Measurements from ENCODE around the gene ACAP1.
A peak's percentile ranks its signal among the peaks of the same experiment; 100 is the strongest.
"Not testable (repeated sequence)": the region's sequence is repeated elsewhere in the genome, so short reads cannot be mapped to it uniquely, and the experiment has no call there.

The ACAP1 gene

DNA sequence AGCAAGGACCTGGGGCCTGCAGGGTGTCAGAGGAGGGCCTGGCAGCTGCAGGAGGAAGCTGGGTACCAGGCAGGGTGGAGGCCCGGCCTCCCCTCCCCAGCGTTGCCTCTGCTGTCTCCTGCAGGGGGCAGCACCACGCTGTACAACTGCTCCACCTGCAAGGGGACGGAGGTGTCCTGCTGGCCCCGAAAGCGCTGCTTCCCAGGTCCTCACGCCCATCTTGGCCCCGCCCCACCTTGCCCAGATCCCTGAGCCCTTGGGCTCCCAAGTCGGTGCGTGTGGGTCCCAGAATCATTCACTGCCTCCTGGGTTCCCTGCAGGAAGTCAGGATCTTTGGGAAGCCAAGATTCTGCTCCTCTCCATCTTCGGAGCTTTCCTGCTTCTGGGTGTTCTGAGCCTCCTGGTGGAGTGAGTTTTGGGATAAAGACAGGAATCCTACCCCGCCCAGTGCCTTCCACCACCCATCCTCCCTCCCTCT lies 19.8 kb downstream of the ACAP1 start:
- peak; percentile 70 for DNase-seq (ENCODE audit: low spot score)

DNA sequence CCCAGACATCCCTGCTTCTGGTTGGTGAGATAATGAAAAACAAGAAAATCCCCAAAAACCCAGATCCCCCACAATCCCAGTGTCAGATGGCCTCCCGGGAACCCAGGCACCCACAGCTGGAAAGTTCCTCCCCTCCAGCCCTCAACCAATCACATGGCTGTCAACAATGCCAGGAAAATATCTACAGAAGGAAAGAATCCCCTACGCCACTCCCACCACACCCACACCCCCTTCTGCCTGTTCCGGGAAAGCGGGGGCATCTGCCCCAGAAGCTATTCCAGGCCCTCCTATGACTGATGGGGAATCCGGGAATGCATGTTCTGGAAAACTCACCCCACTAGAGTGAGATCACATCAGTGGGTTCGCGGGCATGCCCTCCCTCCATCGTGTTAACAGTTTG lies 20.4 kb downstream of the ACAP1 start:
- DNase-seq (ENCODE audit: low spot score), result no peak

- DNase-seq (ENCODE audit: low spot score), result no peak
Measured at GRCh38 chr17:7357381-7357780, 21.1 kb downstream of the ACAP1 start.

DNA sequence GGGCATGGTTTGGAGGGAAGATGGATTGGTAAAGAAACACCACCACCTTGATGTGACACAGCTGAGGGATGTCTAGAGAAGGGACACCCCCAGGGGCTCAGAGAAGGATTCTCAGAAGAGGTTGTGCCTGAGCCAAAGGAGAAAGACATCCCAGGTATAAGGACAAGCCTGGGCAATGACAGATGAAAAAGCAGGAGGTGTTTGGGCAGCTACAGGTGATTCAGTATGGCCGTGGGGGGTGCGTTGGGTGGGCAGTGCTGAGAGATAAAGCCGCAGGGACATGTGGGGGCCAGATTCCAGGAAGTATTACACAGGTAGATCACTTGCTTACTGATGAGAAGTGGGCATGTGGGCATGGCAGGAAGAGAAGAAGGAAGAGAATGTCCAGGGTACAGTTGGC lies 25.6 kb downstream of the ACAP1 start:
- no peak for DNase-seq (ENCODE audit: low spot score)

DNA sequence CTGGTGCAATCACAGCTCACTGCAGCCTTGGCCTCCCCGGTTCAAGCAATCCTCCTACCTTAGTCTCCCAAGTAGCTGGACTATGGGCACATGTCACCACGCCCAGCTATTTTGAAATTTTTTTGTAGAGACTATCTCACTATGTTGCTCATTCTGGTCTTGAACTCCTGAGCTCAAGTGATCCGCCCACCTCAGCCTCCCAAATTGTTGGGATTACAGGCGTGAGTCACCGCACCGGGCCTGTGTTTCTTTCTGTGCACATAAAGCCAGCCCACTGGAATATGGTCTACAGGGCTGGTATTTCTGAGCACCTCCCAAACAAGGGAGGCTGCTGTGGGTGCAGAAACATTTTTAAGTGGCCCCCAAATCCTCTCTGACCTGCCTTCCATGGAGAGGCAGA lies 27.0 kb downstream of the ACAP1 start:
- no peak for DNase-seq (ENCODE audit: low spot score)

DNA sequence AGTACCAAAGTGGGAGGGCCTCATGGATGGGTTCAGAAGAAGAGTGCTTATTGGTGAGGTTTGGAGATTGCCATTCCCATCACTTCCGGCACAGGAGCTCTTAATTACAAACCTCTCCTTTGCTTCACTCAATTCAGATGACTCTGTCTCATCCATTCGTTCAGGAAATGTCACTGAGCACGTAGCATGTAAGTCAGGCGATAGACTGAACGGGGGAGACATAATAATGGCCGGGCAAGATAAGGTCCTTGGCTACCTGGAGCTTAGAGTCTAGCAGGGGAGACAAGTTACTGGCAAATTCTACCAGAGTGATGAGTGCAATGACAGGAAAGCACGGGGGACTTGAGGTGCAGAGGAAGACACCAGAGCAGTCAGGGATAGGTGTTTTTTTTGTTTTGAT lies 29.6 kb downstream of the ACAP1 start:
- DNase-seq (ENCODE audit: low spot score), result not testable (repeated sequence)

- DNase-seq (ENCODE audit: low spot score), result no peak
Measured at GRCh38 chr17:7367083-7367482, 30.8 kb downstream of the ACAP1 start.

- DNase-seq (ENCODE audit: low spot score), result no peak
Measured at GRCh38 chr17:7367918-7368598, 31.7 kb downstream of the ACAP1 start.

DNA sequence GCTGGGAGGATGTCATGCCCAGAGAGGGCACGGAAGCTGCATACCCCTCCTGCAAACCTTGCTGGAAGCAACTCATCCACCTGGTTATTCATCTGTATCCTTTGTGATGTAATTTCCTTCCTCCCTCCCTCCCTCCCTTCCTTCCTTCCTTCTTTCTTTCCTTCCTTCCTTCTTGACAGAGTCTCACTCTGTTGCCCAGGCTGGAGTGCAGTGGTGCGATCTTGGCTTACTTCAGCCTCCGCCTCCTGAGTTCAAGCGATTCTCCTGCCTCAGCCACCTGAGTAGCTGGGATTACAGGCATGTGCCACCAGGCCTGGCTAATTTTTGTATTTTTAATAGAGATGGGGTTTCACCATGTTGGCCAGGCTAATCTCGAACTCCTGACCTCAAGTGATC lies 32.3 kb downstream of the ACAP1 start:
- DNase-seq (ENCODE audit: low spot score), result not testable (repeated sequence)

DNA sequence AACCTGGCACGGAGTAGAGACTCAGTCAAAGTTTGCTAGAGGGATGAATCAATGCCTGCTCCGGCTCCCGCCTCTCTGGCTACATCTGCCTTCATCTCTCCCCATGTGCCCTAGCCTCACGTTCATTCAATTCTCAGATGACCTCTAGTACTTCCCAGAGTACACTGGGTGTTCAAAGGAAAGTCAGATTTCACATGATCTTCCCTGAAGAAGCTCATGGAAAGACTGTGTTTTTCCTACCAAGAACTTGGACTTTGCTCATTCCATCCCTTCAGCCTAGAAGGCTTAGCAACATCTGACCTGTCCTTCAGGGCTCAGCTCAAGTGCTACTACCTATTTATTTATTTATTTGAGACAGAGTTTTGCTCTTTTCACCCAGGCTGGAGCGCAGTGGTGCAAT lies 33.5 kb downstream of the ACAP1 start:
- DNase-seq (ENCODE audit: low spot score), result no peak

- no peak for DNase-seq (ENCODE audit: low spot score)
Measured at GRCh38 chr17:7370853-7371252, 34.5 kb downstream of the ACAP1 start.

DNA sequence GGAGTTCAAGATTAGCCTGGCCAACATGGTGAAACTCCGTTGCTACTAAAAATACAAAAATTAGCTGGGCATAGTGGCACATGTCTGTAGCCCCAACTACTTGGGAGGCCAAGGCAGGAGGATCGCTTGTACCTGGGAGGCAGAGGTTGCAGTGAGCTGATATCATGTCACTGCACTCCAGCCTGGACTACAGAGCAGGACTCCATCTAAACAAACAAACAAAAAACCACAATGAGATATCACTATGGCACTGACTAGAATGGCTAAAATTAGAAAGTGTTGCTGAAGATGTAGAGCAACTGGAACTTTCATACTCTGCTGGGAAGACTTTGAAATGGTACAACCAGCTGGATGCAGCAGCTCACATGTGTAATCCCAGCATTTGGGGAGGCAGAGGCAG lies 38.0 kb downstream of the ACAP1 start:
- DNase-seq (ENCODE audit: low spot score), result no peak

DNA sequence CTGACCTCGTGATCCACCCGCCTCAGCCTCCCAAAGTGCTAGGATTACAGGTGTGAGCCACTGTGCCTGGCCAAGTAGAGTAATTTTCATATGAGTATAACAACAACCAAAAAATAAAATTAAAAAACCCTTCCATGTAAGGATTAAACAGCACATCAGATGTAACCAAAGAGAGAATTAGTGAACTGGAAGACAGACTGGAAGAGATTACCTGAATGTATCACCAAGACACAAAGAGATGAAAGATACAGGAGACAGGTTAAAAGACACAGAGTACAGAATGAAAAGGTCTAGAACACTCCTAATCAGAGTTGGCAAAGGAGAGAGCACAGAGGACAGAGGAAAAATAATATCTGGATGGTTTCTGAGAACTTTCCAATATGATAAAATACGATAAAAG lies 42.8 kb downstream of the ACAP1 start:
- DNase-seq (ENCODE audit: low spot score), result no peak

DNA sequence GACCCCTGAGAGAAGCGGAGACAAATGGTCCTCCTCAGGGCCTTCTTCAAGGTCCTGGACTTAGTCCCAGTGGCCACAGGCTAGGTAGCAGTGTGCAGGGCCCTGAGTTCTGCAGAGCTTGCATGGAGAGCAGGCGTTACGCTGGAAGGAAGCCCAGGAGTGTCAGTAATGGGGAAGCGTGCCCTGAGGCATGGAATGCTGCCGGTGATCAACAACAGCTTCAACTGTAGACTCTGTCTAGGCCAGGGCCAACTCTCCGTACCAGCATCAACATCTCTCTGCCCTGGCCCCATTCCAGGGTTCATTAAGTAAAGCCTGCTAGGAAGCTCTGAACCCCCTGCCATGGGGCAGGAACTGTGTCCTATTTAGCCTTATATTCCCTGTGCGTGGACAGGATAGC lies 44.0 kb downstream of the ACAP1 start:
- DNase-seq (ENCODE audit: low spot score), result no peak

- DNase-seq (ENCODE audit: low spot score), result no peak
Measured at GRCh38 chr17:7380855-7381683, 44.7 kb downstream of the ACAP1 start, which contains the start of gene TNK1. Gene TNK1, plus strand, starts transcription at chr17:7381089. Its CDS starts 1,838 bp downstream, at chr17:7382927.

DNA sequence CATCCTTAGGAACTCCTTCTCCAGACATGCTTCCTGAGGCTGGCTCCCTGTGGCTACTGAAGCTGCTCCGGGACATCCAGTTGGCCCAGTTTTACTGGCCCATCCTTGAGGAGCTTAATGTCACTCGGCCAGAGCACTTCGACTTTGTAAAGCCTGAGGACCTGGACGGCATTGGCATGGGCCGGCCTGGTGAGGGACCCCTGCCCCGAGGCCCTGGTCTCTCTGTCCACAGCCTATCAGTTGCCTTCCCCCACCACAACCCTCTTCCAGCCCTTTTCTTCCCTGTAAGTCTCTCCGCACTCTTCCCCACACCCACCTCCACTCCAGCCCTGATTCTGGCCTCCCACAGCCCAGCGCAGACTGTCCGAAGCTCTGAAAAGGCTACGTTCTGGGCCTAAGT lies 46.6 kb downstream of the ACAP1 start:
- no peak for DNase-seq (ENCODE audit: low spot score)

- no peak for DNase-seq (ENCODE audit: low spot score)
Measured at GRCh38 chr17:7383371-7383741, 47.0 kb downstream of the ACAP1 start.

DNA sequence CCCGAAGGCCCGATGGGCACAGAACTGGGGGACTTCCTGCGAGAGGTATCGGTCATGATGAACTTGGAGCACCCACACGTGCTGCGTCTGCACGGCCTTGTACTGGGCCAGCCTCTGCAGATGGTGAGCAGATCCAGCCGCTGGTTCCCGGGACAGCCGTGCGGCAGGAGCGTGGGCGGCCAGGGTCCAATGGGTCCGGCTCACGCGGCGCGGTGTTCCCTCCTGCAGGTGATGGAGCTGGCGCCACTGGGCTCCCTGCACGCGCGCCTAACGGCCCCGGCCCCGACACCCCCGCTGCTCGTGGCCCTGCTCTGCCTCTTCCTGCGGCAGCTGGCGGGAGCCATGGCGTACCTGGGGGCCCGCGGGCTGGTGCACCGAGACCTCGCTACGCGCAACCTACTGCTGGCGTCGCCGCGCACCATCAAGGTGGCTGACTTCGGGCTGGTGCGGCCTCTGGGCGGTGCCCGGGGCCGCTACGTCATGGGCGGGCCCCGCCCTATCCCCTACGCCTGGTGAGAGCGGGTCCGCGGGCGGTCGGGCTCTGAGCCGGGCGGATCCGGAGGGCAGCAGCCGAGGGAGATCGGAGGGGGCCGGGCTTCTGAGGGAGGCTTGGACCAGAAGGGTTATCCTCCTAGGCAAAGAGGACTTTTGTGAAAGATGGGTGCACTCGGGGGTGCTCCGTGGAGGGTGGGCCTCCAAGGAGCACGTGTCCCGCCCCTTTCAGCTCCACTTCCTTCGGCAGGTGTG lies 47.6 kb downstream of the ACAP1 start:
- no peak for DNase-seq (ENCODE audit: low spot score)

DNA sequence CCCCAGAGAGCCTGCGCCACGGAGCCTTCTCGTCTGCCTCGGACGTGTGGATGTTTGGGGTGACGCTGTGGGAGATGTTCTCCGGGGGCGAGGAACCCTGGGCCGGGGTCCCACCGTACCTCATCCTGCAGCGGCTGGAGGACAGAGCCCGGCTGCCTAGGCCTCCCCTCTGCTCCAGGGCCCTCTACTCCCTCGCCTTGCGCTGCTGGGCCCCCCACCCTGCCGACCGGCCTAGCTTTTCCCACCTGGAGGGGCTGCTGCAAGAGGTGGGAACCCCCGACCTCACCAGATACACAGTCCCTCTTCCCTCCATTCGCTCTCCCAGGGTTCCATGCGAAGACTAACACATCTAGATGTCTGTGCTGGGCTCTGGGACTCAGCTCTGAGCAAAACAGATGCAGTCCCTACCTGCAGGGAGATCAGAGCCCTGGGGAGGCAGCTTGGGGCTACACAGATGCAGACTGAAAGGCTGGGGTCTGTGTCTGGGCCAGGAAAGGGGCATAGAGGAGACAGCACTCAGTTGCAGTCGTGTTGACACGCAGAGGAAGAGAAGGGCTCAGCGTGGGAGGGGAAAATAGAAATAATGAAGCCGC lies 48.3 kb downstream of the ACAP1 start:
- no peak for DNase-seq (ENCODE audit: low spot score)

DNA sequence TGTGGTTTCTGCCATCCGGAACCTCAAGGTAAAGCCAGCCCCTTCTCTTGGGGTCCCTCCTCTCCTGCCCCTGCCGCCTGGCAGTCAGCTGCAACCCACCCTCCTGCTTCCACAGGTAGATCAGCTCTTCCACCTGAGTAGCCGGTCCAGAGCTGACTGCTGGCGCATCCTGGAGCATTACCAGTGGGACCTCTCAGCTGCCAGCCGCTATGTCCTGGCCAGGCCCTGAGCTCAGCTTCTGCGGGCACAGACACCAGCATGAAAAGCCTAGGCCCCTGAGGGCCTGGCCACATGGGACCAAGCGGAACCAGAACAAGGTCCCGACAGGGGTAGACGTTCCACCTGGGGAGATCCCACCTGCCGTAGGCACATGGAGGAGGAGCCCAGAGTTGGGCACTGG lies 52.5 kb downstream of the ACAP1 start:
- no peak for DNase-seq (ENCODE audit: low spot score)

DNA sequence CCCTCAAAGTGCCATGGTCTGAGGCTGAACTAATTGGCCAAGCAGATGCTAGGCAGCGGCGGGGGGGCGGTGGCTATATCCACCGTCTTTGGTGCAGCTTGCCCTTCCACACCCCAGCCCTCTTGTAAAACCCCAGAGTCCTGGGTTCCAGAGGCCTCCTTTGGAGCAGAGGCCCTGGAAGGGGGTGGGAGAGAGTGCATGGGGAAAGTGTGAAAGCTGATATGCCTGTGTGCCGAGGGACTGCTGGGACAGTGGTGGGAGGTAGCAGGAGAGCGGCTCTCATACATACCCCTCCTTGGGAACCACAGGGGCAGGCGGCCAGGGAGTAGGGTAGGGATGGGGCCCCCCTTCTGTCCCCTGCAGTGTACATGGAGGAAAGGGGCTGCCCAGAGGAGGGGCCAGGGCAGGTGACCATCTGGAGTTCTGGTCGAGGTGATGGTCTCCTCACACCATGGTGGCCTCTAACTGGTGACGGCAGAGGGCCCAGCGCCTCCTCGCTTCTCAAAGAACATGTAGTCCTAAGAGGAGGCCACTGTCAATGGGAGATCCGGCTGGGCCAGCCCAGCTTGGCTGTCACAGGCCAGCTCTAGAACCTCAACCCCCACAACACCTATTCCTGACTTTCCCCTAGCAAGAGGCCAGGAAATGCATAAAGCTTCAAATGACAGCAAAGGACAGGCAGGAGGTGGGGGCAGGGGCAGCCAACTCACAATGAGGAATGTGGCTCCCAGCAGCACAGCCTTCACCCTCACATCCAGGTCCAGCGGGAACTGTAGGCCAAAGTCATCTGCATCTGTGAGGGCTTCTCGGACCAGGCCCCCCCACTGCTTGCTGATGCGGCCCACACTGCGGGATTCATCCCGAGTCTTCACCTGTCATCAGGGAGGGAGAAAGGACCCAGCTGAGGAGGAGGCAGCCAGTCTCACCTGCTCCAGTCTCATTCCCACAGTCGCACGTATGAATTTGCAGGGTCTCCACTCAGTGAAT lies 53.9 kb downstream of the ACAP1 start:
- DNase-seq (ENCODE audit: low spot score), result no peak
